Fibroblast of mammary gland (primary cell): ENCODE measurements around the gene RPL18.

Experiments used
- DNase-seq: peaks from one replicate; pipeline ENCODE4 v3.0.0-alpha.2; 2010; ENCODE audit warnings: low read depth
- H3K4me3 ChIP-seq: 2 replicates; pipeline ENCODE4 v1.5.1; 2011; ENCODE audit warnings: low read depth, mild to moderate bottlenecking, low read length, moderate library complexity; ENCODE audit not compliant: control insufficient read depth
- TF ChIP-seq, protein P1 (sequence below): conservative IDR thresholded peaks from 2 replicates; pipeline ENCODE4 v1.5.1; 2011; ENCODE audit warnings: low read depth, low read length, inconsistent platforms; ENCODE audit not compliant: control insufficient read depth, insufficient read depth

The RPL18 gene

DNA sequence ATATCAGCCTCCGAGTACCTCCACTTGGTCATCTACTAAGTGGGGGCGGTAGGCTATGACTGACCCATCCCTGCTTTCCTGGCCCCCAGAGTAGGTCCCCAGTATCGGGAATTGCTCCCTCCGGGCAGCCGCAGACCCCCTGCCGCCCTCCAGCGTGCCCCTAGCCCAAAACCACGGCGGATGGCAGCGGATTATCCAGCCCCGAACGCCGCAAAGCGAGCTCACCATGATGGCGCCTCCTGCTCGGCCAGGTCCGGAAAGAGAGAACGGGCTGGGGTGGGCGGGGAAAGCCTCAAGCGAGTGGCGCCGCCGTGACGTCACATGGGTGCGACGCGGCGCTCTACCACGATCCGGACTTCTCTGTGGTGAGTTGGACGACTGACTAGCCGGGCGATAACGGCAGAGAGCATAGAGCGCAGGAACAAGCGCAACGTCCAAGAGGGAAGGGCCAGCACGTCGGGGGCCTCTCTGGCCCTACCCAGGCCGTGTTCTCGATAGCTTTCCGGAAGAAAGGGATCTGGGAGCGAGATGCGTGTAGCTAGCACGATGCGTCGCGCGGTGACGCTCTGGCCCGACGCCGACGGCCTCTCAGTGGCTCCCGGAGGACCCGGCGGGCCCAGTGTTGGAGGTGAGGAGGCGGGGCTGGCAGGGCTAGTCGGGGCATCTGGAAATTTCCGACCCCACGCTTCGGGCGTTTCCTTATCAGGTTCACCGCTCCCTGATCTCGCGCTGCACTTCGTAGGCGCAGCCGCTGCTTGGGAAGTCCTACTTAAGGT, at the start of gene RPL18, which contains the start of gene SPHK2:
TSS of gene RPL18 (minus strand) at position 263 of the 776 bp plus-strand sequence. CDS start at position 228, 35 bp downstream.
TSS of gene SPHK2 (plus strand) at position 591 of the 776 bp plus-strand sequence. CDS start 1,009 bp downstream, outside the sequence.
- H3K4me3 ChIP-seq, result peak within 1 kb of the TSS; percentile 100
- TF ChIP-seq, protein P1, sequence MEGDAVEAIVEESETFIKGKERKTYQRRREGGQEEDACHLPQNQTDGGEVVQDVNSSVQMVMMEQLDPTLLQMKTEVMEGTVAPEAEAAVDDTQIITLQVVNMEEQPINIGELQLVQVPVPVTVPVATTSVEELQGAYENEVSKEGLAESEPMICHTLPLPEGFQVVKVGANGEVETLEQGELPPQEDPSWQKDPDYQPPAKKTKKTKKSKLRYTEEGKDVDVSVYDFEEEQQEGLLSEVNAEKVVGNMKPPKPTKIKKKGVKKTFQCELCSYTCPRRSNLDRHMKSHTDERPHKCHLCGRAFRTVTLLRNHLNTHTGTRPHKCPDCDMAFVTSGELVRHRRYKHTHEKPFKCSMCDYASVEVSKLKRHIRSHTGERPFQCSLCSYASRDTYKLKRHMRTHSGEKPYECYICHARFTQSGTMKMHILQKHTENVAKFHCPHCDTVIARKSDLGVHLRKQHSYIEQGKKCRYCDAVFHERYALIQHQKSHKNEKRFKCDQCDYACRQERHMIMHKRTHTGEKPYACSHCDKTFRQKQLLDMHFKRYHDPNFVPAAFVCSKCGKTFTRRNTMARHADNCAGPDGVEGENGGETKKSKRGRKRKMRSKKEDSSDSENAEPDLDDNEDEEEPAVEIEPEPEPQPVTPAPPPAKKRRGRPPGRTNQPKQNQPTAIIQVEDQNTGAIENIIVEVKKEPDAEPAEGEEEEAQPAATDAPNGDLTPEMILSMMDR, result no peak
- DNase-seq, result peak; percentile 100

- DNase-seq, result no peak
- TF ChIP-seq, protein P1, result no peak
- no peak overlapping the region for H3K4me3 ChIP-seq
These were observed 49.8 kb upstream of the RPL18 start for GRCh38 chr19:48668761-48669160.

- H3K4me3 ChIP-seq, result no peak overlapping the region
- TF ChIP-seq, protein P1, result no peak
- no peak for DNase-seq
These were observed 49.4 kb upstream of the RPL18 start for GRCh38 chr19:48668332-48668731.

GRCh38 chr19:48665786-48666185, 46.8 kb upstream of the RPL18 start:
- TF ChIP-seq, protein P1, result no peak
- no peak for DNase-seq
- H3K4me3 ChIP-seq, result no peak overlapping the region

DNA sequence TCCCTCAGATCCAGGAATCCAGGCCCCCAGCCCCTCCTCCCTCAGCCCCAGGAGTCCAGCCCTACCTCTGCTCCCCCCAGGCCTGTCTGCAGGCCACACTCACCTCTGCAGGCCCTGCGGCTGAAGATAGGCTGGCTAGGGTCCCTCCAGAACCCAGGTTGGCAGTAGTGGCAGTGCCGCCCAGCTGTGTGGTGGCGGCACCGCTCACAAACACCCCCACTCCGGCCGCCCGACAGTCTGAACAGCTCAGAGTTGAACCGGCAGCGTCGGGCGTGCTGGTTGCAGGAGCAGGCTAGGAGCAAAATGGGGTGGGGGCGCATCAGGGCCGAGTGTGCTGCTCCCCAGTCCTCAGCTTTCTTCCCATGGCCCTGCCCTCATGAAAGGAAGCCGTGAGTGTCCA, 45.5 kb upstream of the RPL18 start:
- no peak overlapping the region for H3K4me3 ChIP-seq
- no peak for DNase-seq
- TF ChIP-seq, protein P1, result no peak

- DNase-seq, result no peak
- H3K4me3 ChIP-seq, result no peak overlapping the region
- TF ChIP-seq, protein P1, result no peak
These were observed 44.7 kb upstream of the RPL18 start for GRCh38 chr19:48663667-48664066.
